Heart right ventricle (tissue), 16 donors: ENCODE data around the gene GUCA2B. TPM values are rescaled to one million over a fixed set of nuclear protein-coding genes. Genes with fewer than 3 reads are reported as not detected.
A peak's percentile ranks its signal among the peaks of the same experiment; 100 is the strongest.

Experiments used
- ATAC-seq, 8 donors: fragments of 200-7000 bp; cut with Tn5 transposase; one replicate each; pipeline ENCODE4 v1.9.1; 2020; ENCODE audit warnings: mild to moderate bottlenecking in 8 of 8, moderate library complexity in 8 of 8, moderate number of reproducible peaks in 1 of 8
- DNase-seq, 2 donors: peaks; one replicate each; pipeline ENCODE4 v3.0.0-alpha.2; 2020
- H3K27ac ChIP-seq, 10 donors: fragments of 200-600 bp; sonication (generic) in 2 of 10; one replicate each; pipeline versions ENCODE4 v1.5.0 to v1.8.0; 2020 to 2022; ENCODE audit warnings: mild to moderate bottlenecking in 3 of 10
- H3K27me3 ChIP-seq, 7 donors: fragments of 200-600 bp; one replicate each; pipeline ENCODE4 v1.8.0; 2021 to 2022; ENCODE audit warnings: mild to moderate bottlenecking in 2 of 7
- H3K36me3 ChIP-seq, 9 donors: fragments of 200-600 bp; sonication (generic) in 1 of 9; one replicate each; pipeline versions ENCODE4 v1.5.0 to v1.8.0; 2020 to 2022; ENCODE audit warnings: mild to moderate bottlenecking in 2 of 9
- H3K4me1 ChIP-seq, 9 donors: fragments of 200-600 bp; sonication (generic) in 1 of 9; one replicate each; pipeline versions ENCODE4 v1.5.0 to v1.8.0; 2020 to 2022; ENCODE audit warnings: mild to moderate bottlenecking in 4 of 9
- H3K4me3 ChIP-seq, 10 donors: fragments of 200-600 bp; sonication (generic) in 2 of 10; one replicate each; pipeline versions ENCODE4 v1.5.0 to v1.8.0; 2020 to 2022; ENCODE audit warnings: mild to moderate bottlenecking in 7 of 10, moderate library complexity in 2 of 10
- H3K9me3 ChIP-seq, 11 donors: fragments of 200-600 bp in 10 of 11; sonication (generic) in 2 of 11; one replicate each; pipeline versions ENCODE4 v1.5.0 to v1.8.0; 2013 to 2022; ENCODE audit warnings: mild to moderate bottlenecking in 2 of 11, control low read depth in 1 of 11, moderate library complexity in 1 of 11
- WGBS, 2 donors: extraction: QIAGEN DNeasy Blood & Tissue Kit; methylation state at CpG; one replicate each; pipeline ENCODE4 v1.1.7; 2013; ENCODE audit warnings: inconsistent platforms in 1 of 2; 5-methylcytosine and 5-hydroxymethylcytosine counted together
- intact Hi-C, 10 donors: fragments of 100-400 bp; cut with DNase I; formaldehyde crosslinking; loops; one replicate each; pipeline versions ENCODE4 v1.11.1 to v1.14.2; 2022
- polyA plus RNA-seq, 2 donors: library from polyadenylated mRNA; stranded (reverse); fragments of 200-250 nt; gene quantifications; one replicate each; pipeline ENCODE4 v1.2.3, GENCODE V29; 2013
- total RNA-seq, 10 donors: library from RNA; stranded (reverse); fragmentation: NEBNext Ultra II Directional in 3 of 10; extraction: Animal tissue kit (Norgen Biotek cat#: 25700) in 3 of 10; gene quantifications; one replicate each; pipeline versions ENCODE4 v1.2.1 to v1.2.4, GENCODE V29; 2021 to 2023
- TF ChIP-seq, protein P1 (sequence below), 9 donors: fragments of 200-600 bp; sonication (generic) in 2 of 9; IDR thresholded peaks; one replicate each; pipeline versions ENCODE4 v1.5.0 to v1.8.0; 2021 to 2022; ENCODE audit warnings: antibody characterized with exemption in 9 of 9, mild to moderate bottlenecking in 5 of 9, moderate library complexity in 1 of 9
- donor health status: Arrhythmogenic right ventricular cardiomyopathy.
- donor health status: ischemic (EF 13 %, LVEDD 7.1; RV severe dilation, severe dysfunction).
- donor health status: healthy with polysubstance abuse.
- donor health status: DM: no; HTN: yes; CAD: no.
- donor health status: DM: no; HTN: no; CAD: no.
- donor health status: ischemic (EF 25% LVEDD 6.9; RV normal size, moderate dysfunction).
- donor health status: ischemic (EF 25% LVEDD 5.7; RV mildly dilated, moderate dysfunction).
- donor health status: healthy.
- donor health status: DM: yes; HTN: yes; CAD: no.
- donor health status: Ischemic cardiomyopathy.
- donor health status: ischemic (EF 35%, LVEDD 5.7; RV mildly dilated, moderate dysfunction).
- donor health status: nonischemic (EF 11% LVEDD 7.7; RV severe dilation, severe dysfunction).
- donor health status: DM: yes; HTN: yes; CAD: no.
- donor health status: PGD.
- donor health status: ischemic (EF 29% LVEDD 5.4; RV normal size, mild dysfunction).
- donor health status: nonischemic (EF 23%, LVEDD 6.1; RV moderate dilation, normal function).

The GUCA2B gene
- total and polyA plus RNA-seq, 12 donors: 0.44 TPM; not detected in 11

DNA sequence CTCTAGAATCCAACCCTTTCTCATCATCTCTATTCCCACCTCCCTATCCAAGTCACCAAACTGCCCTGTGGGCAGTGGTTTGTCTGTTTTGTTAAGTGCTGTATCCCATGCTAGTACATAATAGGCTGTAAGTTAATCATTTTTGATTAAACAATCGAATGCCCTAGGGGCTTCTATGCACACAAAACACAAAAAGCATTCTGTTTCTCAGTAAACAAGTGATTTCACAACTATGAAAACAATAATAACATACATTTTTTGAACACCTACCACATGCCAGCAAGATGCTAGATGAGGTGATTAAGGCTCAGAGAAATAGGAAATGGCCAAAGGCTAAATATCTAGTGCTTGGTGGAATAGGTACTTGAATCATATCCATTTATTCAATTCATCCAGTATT is 5.0 kb upstream of the GUCA2B start:
- H3K27me3 ChIP-seq: peaks cover 0 to 34% (median 15%) of the 10 kb centered on the region in 7 donors

DNA sequence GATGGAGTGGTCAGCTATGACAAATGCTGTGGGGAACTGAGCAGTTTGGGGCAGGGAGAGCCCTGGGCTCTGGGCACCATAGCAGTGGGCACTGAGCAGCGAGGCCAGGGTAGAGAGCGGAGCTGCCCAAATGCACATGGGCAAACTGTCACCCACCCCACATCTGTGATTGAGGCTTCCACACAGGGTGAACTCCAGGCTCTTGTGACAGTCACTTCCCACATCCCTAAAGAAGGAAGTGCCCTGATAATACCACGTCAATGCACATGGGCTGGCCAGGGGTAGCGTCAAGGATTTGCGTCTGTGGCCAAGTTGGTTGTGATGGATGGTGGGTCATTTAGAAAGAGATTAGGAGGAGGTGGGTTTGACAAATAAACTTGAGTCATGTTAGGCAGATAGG is 2.6 kb upstream of the GUCA2B start:
- Histone ChIP-seq H3K4me1 (peaks cover 0 to 15% (median 0%) of the 10 kb centered on the region in 9 donors), H3K27me3 (peaks cover 0 to 21% (median 9%) of the 10 kb centered on the region in 7 donors), H3K4me3 (no peak overlapping the region), H3K27ac (no peak overlapping the region), H3K36me3 (no peaks in the 10 kb centered on the region), H3K9me3 (no peaks in the 10 kb centered on the region)
- ATAC-seq (no peak), DNase-seq (no peak)
- 78 to 83% methylated on average over 5 of the region's 5 CpGs for WGBS, 2 donors
- intact Hi-C loops: loop anchor here in 3 of 10 donors (2.0 to 10.0 kb wide), 3 partner anchors 22 to 604 kb away; partner anchors contain the start of gene CLDN19 (in 1 of the 3)
- TF ChIP-seq, protein P1, sequence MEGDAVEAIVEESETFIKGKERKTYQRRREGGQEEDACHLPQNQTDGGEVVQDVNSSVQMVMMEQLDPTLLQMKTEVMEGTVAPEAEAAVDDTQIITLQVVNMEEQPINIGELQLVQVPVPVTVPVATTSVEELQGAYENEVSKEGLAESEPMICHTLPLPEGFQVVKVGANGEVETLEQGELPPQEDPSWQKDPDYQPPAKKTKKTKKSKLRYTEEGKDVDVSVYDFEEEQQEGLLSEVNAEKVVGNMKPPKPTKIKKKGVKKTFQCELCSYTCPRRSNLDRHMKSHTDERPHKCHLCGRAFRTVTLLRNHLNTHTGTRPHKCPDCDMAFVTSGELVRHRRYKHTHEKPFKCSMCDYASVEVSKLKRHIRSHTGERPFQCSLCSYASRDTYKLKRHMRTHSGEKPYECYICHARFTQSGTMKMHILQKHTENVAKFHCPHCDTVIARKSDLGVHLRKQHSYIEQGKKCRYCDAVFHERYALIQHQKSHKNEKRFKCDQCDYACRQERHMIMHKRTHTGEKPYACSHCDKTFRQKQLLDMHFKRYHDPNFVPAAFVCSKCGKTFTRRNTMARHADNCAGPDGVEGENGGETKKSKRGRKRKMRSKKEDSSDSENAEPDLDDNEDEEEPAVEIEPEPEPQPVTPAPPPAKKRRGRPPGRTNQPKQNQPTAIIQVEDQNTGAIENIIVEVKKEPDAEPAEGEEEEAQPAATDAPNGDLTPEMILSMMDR (IDR thresholded peaks at IDR 0.05): no peak

More for the DNA sequence above, 5.0 kb upstream of the GUCA2B start:
- H3K9me3 ChIP-seq: no peaks in the 10 kb centered on the region
- WGBS, 2 donors: 84 to 85% methylated on average over 1 of the region's 1 CpG
- DNase-seq: no peak
- H3K27ac ChIP-seq: no peak overlapping the region
- H3K36me3 ChIP-seq: no peaks in the 10 kb centered on the region
- no peak for ATAC-seq
- no peak overlapping the region for H3K4me3 ChIP-seq
- TF ChIP-seq, protein P1 (IDR thresholded peaks at IDR 0.05): no peak
- H3K4me1 ChIP-seq: peaks cover 0 to 15% (median 0%) of the 10 kb centered on the region in 9 donors
- intact Hi-C loops: loop anchor here in 1 of 10 donors (10.0 kb wide), 1 partner anchor 597 kb away; the partner anchor contains the start of gene CLDN19

DNA sequence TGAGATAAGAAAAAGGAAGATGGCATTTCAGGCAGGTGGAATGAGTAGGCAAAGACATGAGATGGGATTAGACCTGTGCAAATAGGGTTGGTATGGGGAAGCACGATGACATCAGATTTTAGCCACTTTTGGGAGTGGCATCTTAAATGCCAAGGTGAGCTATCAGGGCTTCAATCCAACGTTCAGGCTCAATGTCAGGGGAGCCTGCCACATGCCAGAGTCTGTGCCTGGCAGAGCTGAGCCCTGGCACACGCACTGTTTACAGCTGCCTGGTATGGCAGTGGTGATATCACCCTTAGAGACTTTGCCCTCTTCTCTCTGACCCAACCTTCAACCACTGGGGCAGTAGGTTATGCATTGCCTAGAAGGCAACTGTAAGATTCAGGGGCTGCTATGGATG is 1.1 kb upstream of the GUCA2B start:
- TF ChIP-seq, protein P1 (IDR thresholded peaks at IDR 0.05): no peak
- Histone ChIP-seq H3K4me1 (peaks cover 0 to 10% (median 0%) of the 10 kb centered on the region in 9 donors), H3K36me3 (no peaks in the 10 kb centered on the region), H3K27me3 (peaks cover 0 to 6% (median 0%) of the 10 kb centered on the region in 7 donors), H3K9me3 (no peaks in the 10 kb centered on the region), H3K4me3 (no peak overlapping the region), H3K27ac (peak overlapping the region in 2 of 10 donors; percentile 5 to 26)
- DNase-seq: peak in 1 of 2 donors; percentile 31
- peak; percentile 72 to 96 (median 82) for ATAC-seq
- 40 to 46% methylated on average over 3 of the region's 3 CpGs for WGBS, 2 donors
- intact Hi-C loops: loop anchor here in 2 of 10 donors (10.0 kb wide), 2 partner anchors 593 to 603 kb away; partner anchors contain the start of gene CLDN19 (in 1 of the 2)

DNA sequence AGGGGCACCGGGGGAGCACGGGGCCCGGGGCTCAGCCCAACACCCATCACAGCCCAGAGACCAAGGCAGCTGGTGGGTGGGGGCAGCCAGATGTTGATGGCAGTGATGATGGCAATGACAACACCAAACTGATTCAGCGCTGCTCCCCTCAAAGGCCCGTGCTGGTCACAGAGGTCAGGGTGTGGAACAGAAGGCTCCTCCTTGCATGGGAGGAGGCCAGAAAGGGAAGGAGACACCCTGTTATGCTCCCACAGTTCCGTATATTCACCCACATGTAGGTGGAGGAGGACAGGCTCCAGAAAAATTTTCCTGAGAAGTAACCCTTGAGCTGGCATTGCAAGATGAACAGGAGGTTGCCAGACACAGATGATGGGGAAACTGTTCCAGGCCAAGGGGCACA is 414 bp downstream of the GUCA2B start:
- ATAC-seq (peak in 1 of 8 donors; percentile 8), DNase-seq (no peak)
- 75 to 83% methylated on average over 6 of the region's 6 CpGs for WGBS, 2 donors
- intact Hi-C loops: loop anchor here in 2 of 10 donors (10.0 kb wide), 2 partner anchors 591 to 601 kb away; partner anchors contain the start of gene CLDN19 (in 1 of the 2)
- Histone ChIP-seq H3K36me3 (no peaks in the 10 kb centered on the region), H3K27me3 (no peaks in the 10 kb centered on the region), H3K27ac (no peak overlapping the region), H3K4me1 (peaks cover 0 to 10% (median 0%) of the 10 kb centered on the region in 9 donors), H3K9me3 (no peaks in the 10 kb centered on the region), H3K4me3 (no peak overlapping the region)
- TF ChIP-seq, protein P1 (IDR thresholded peaks at IDR 0.05): no peak
